Adrenal gland (tissue), 5 donors: ENCODE data around the gene BMAL1.

ENCODE experiments used
- CTCF ChIP-seq, 6 experiments: fragments of 450-650 bp in 4 of 6; fragments of 200-600 bp in 2 of 6; sonication (generic) in 1 of 6; IDR thresholded peaks; 1 replicate in 5 of 6; 2 replicates in 1 of 6; pipeline versions ENCODE4 v1.5.1 to v1.8.0; 2016 to 2021; ENCODE audit warnings: antibody characterized with exemption in 6 of 6, mild to moderate bottlenecking in 2 of 6, moderate library complexity in 1 of 6
- POLR2A ChIP-seq, 2 donors: fragments of 450-650 bp; IDR thresholded peaks; one replicate each; pipeline ENCODE4 v1.6.1; 2017; ENCODE audit warnings: antibody characterized with exemption in 2 of 2, mild to moderate bottlenecking in 2 of 2, moderate library complexity in 1 of 2
- donor health status: DM: no; HTN: no; CAD: no.

GRCh38 chr11:13349046-13349445 lies 71.5 kb downstream of the BMAL1 start:
- TF ChIP-seq CTCF (IDR thresholded peaks at IDR 0.05) (no peak), POLR2A (IDR thresholded peaks at IDR 0.05) (no peak)
